ENCODE data around the gene TNRC6C.

Gene TNRC6C

DNA sequence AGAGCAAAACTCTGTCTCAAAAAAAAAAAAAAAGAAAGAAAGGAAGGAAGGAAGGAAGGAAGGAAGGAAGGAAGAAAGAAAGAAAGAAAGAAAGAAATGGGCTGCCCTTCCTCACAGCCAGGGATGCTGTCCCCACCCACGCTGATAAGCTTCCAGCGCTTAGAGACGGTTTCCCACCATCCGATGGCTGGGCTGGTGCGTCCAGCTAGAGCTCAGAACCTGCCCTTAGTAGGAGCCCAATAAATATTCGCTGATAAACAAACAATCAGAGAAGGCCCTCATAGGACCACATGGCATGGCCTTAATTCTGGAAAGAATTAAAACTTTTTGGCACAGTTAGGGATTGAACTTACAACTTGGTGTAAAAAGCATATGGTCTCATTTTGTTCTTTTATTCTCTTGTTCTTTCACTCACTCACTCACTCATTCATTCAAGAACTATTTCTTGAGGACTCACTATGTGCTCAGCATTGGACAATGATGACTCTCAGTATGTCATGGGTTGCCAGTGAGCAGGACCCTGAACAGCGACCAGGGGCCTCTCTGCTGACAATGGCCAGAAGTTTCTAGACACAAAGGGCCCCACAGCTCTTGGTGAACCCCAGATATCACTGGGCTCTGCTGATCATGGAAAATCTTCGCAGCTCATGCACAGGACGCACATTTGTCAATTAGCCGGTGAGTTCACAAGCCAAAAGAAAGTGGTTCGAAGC lies 32.5 kb upstream of the TNRC6C start:
- no peak for DNase-seq (ENCODE audit: low read depth)
- TF ChIP-seq CTCF (IDR thresholded peaks at IDR 0.05; ENCODE audit: low read depth, low read length) (no peak), MYC (IDR thresholded peaks at IDR 0.05; ENCODE audit: low read depth, low read length) (no peak), POLR2A (IDR thresholded peaks at IDR 0.05; ENCODE audit: extremely low read depth, insufficient read length) (no peak)
- TF ChIP-seq, protein P1, sequence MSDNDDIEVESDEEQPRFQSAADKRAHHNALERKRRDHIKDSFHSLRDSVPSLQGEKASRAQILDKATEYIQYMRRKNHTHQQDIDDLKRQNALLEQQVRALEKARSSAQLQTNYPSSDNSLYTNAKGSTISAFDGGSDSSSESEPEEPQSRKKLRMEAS (IDR thresholded peaks at IDR 0.05; ENCODE audit: low read depth, low read length), result no peak

GRCh38 chr17:77926981-77927380 lies 31.5 kb upstream of the TNRC6C start:
- no peak for DNase-seq (ENCODE audit: low read depth)
- no peak for TF ChIP-seq CTCF (IDR thresholded peaks at IDR 0.05; ENCODE audit: low read depth, low read length)
- H3K4me3 ChIP-seq (ENCODE audit: low read depth, low read length), result no peak overlapping the region

More for the DNA sequence above, 32.5 kb upstream of the TNRC6C start:
- H3K4me3 ChIP-seq (ENCODE audit: low read depth, low read length), result no peak overlapping the region

- TF ChIP-seq CTCF (IDR thresholded peaks at IDR 0.05; ENCODE audit: low read depth, low read length), result no peak
- TF ChIP-seq, protein P1 (IDR thresholded peaks at IDR 0.05; ENCODE audit: low read depth, low read length), result no peak
- DNase-seq (ENCODE audit: low read depth), result no peak
- H3K4me3 ChIP-seq (ENCODE audit: low read depth, low read length), result no peak overlapping the region
Measured at GRCh38 chr17:77927777-77928518, 30.6 kb upstream of the TNRC6C start.

DNA sequence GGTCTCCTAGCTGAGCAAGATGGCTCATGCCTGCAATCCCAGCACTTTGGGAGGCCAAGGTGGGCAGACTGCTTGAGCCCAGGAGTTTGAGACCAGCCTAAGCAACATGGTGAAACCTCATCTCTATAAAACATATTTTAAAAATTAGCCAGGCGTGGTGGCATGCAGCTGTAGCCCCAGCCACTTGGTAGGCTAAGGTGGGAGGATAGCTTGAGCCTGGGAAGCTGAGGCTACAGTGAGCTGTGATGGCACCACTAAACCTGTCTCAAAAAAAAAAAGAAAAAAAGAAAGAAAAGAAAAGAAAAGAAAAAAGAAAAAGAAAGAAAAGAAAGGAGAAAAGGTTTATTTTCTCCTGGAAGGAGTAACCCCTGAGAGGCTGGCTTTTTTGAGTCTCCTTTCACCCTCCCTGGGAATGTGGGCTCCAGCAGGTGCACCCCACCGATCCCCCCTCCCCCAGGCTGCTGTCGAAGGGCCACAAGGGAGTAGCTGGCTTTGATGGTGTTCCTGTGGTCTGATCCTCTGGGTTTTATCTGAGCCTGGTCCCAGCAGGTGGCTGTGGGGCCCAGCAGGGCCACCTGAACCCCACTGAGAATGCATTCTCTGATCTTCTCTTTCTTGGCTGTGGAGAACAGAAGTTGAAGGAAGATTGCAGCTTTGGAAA lies 29.9 kb upstream of the TNRC6C start:
- DNase-seq (ENCODE audit: low read depth), result no peak
- H3K4me3 ChIP-seq (ENCODE audit: low read depth, low read length), result no peak overlapping the region
- TF ChIP-seq MYC (IDR thresholded peaks at IDR 0.05; ENCODE audit: low read depth, low read length) (no peak), CTCF (IDR thresholded peaks at IDR 0.05; ENCODE audit: low read depth, low read length) (no peak), POLR2A (IDR thresholded peaks at IDR 0.05; ENCODE audit: extremely low read depth, insufficient read length) (no peak)
- TF ChIP-seq, protein P1 (IDR thresholded peaks at IDR 0.05; ENCODE audit: low read depth, low read length), result no peak

- DNase-seq (ENCODE audit: low read depth), result no peak
- H3K4me3 ChIP-seq (ENCODE audit: low read depth, low read length), result no peak overlapping the region
- TF ChIP-seq POLR2A (IDR thresholded peaks at IDR 0.05; ENCODE audit: extremely low read depth, insufficient read length) (no peak), MYC (IDR thresholded peaks at IDR 0.05; ENCODE audit: low read depth, low read length) (no peak), CTCF (IDR thresholded peaks at IDR 0.05; ENCODE audit: low read depth, low read length) (no peak)
- TF ChIP-seq, protein P1 (IDR thresholded peaks at IDR 0.05; ENCODE audit: low read depth, low read length), result no peak
Measured at GRCh38 chr17:77929180-77929564, 29.3 kb upstream of the TNRC6C start.

All from NB4 (cell line).